Activated CD4-positive, alpha-beta memory T cell treated with anti-CD3 and anti-CD28 coated beads for 36 hours (primary cell): ENCODE data around the gene PSMG2. TPM values are rescaled to one million over a fixed set of nuclear protein-coding genes. Genes with fewer than 3 reads are reported as not detected.

ENCODE experiments used
- CTCF ChIA-PET: fragments of 350-600 bp; sonication (Branson Sonifier 250); formaldehyde crosslinking; loops from one replicate; lab custom pipeline; 2021; ENCODE audit warnings: antibody characterized with exemption, inconsistent platforms; lab: Charles Lee
- POLR2A ChIA-PET: fragments of 350-600 bp; sonication (Branson Sonifier 250); formaldehyde crosslinking; loops from one replicate; lab custom pipeline; 2021; ENCODE audit warnings: antibody characterized with exemption; lab: Charles Lee
- DNase-seq: peaks from one replicate; pipeline ENCODE4 v3.0.0-alpha.2; 2020
- H3K27ac Mint-ChIP-seq: one replicate; pipeline ENCODE4 v1.8.0; 2021; ENCODE audit warnings: mixed read lengths
- H3K27me3 Mint-ChIP-seq: one replicate; pipeline ENCODE4 v1.8.0; 2021; ENCODE audit warnings: mixed read lengths
- H3K36me3 Mint-ChIP-seq: one replicate; pipeline ENCODE4 v1.8.0; 2021; ENCODE audit warnings: mixed read lengths
- H3K4me1 Mint-ChIP-seq: one replicate; pipeline ENCODE4 v1.8.0; 2021; ENCODE audit warnings: low read depth, mixed read lengths
- H3K4me3 Mint-ChIP-seq: one replicate; pipeline ENCODE4 v1.8.0; 2021; ENCODE audit warnings: mild to moderate bottlenecking, mixed read lengths
- H3K9me3 Mint-ChIP-seq: one replicate; pipeline ENCODE4 v1.8.0; 2021; ENCODE audit warnings: mixed read lengths
- intact Hi-C: fragments of 100-400 bp; cut with micrococcal nuclease; formaldehyde crosslinking; loops from one replicate; pipeline ENCODE4 v1.15.1; 2023
- total RNA-seq, 2 experiments: library from RNA; stranded (reverse); gene quantifications; one replicate each; pipeline ENCODE4 v1.2.3, GENCODE V29; 2021

PSMG2 gene
- total RNA-seq, 2 experiments from 2014 or later, result 112 to 119 TPM

DNA sequence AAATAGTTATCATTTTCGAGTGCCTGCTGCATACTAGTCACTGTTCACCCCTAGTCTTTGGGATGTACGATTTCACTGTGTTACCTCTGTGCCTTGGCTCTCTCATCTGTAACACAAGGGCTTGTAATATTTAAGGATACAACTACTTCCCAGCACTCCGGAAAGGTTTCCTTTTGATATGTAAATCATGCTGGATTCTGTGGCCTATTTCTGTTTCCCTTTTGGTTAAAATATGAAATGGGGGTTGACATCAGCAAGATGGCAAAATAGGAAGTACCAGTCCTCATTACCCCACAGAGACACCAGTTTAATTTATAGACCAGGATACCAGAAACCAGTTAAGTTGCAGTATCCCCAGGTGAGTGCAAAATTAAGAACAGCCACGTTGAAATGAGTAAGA is 23.5 kb downstream of the PSMG2 start:
- CTCF ChIA-PET, result interaction anchor here (0.6 to 10.3 kb wide), 25 partner anchors 8 to 433 kb away, joined by 3 to 150 read pairs (median 5); partner anchors contain the start of genes CEP192, CEP76 and PSMG2
- no peaks in the 10 kb centered on the region for H3K27me3 Mint-ChIP-seq
- POLR2A ChIA-PET, result no interaction called here
- peaks cover 7% of the 10 kb centered on the region for H3K4me1 Mint-ChIP-seq
- H3K9me3 Mint-ChIP-seq, result no peaks in the 10 kb centered on the region
- no peak overlapping the region for H3K27ac Mint-ChIP-seq
- intact Hi-C loops, result loop anchor here (10.0 kb wide), 1 partner anchor 428 kb away; no protein-coding TSS in a partner anchor
- no peak overlapping the region for H3K4me3 Mint-ChIP-seq
- DNase-seq, result no peak
- peaks cover 16% of the 10 kb centered on the region for H3K36me3 Mint-ChIP-seq

DNA sequence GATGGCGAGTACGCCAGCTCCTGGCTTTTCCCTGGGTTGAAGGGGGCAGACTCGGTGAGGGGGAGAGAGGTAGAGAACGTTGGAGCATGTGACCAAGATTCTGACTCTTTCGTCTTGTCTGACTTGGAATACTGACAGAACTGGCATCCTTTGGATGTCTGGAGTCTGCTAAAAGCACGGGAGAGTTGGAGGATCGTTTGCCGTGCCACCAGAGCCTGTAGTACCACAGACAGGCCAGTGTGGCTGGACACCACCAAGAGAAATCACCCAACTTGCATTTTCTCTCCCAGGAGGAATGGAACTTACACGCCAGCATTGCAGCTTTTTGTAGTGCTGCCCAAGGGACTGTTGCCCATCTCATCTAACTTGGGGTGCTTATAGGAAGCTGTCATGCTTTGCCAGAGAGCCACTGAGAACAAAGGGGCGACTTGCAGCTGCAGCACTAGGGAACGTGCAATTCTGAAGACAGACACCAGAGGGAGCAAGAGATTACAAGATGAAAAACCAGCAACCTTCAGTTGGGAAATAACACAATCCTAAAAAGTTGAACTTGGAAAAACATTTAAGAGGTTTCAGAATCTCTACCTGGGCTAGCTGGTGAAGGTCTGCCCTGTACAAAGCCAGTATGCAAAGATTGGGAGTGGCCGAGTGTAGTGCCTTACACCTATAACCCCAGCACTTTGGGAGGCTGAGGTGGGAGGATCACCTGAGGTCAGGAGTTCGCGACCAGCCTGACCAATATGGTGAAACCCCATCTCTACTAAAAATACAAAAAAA is 24.1 kb downstream of the PSMG2 start:
- Mint-ChIP-seq H3K4me1 (peaks cover 1% of the 10 kb centered on the region), H3K9me3 (no peaks in the 10 kb centered on the region), H3K4me3 (no peak overlapping the region), H3K27ac (no peak overlapping the region), H3K36me3 (peaks cover 13% of the 10 kb centered on the region), H3K27me3 (no peaks in the 10 kb centered on the region)
- intact Hi-C loops, result loop anchor here (1.0 to 10.0 kb wide), 3 partner anchors 167 to 428 kb away; no protein-coding TSS in a partner anchor
- ChIA-PET CTCF (interaction anchor here (0.6 to 10.3 kb wide), 31 partner anchors 8 to 433 kb away, joined by 3 to 150 read pairs (median 4); partner anchors contain the start of genes CEP192, CEP76, PSMG2 and PTPN2), POLR2A (interaction anchor here (1.0 kb wide), 1 partner anchor 164 kb away, joined by 3 read pairs; no protein-coding TSS in a partner anchor)
- peak; percentile 43 for DNase-seq

DNA sequence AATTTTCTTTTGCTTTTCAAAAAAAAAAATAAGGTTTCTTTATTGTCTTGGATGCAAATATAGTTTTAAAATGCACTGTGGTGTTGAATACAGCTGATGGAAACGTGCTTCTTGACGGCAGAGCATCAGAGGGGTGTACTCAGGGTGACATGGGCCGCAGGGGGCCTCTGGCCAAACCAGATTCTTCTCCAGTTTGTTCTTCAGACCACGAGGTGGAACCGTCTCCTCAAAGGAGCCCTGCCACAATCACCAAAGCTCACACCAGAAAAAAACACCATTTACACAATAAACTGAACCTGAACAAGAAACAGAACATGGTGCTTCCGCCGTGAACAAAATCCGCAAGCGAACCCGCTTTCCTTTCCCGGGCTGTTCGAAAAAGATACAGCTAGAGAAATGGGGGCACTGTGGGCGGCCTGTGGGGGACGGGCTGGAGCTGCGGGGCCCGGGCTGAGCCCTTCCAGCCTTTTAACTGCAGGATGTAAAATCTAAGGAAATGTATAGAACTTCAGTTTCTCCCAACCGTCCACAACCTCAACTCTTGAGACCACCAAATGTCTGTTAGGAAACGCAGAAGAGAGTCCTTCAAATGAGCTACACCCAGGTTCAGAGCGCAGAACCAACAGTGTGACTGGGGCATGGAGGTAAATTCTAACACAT is 34.5 kb downstream of the PSMG2 start:
- intact Hi-C loops, result no loop called here
- Mint-ChIP-seq H3K4me3 (no peak overlapping the region), H3K4me1 (peaks cover 4% of the 10 kb centered on the region), H3K27ac (no peak overlapping the region), H3K36me3 (no peaks in the 10 kb centered on the region), H3K27me3 (no peaks in the 10 kb centered on the region), H3K9me3 (no peaks in the 10 kb centered on the region)
- CTCF ChIA-PET, result interaction anchor here (0.6 to 2.5 kb wide), 3 partner anchors 16 to 197 kb away, joined by 3 to 8 read pairs (median 3); no protein-coding TSS in a partner anchor
- no peak for DNase-seq
- POLR2A ChIA-PET, result interaction anchor here (0.8 kb wide), 1 partner anchor 34 kb away, joined by 4 read pairs; no protein-coding TSS in a partner anchor

GRCh38 chr18:12741351-12741750 is 38.5 kb downstream of the PSMG2 start:
- no peaks in the 10 kb centered on the region for H3K27me3 Mint-ChIP-seq
- peak; percentile 18 for DNase-seq
- intact Hi-C loops, result no loop called here
- H3K4me3 Mint-ChIP-seq, result no peak overlapping the region
- no peaks in the 10 kb centered on the region for H3K36me3 Mint-ChIP-seq
- CTCF ChIA-PET, result interaction anchor here (0.7 to 2.3 kb wide), 3 partner anchors 14 to 193 kb away, joined by 4 to 7 read pairs (median 7); no protein-coding TSS in a partner anchor
- H3K27ac Mint-ChIP-seq, result no peak overlapping the region
- POLR2A ChIA-PET, result no interaction called here
- peaks cover 4% of the 10 kb centered on the region for H3K4me1 Mint-ChIP-seq
- no peaks in the 10 kb centered on the region for H3K9me3 Mint-ChIP-seq

- Mint-ChIP-seq H3K4me1 (peaks cover 4% of the 10 kb centered on the region), H3K36me3 (no peaks in the 10 kb centered on the region), H3K27ac (no peak overlapping the region), H3K27me3 (no peaks in the 10 kb centered on the region), H3K4me3 (no peak overlapping the region), H3K9me3 (no peaks in the 10 kb centered on the region)
- no peak for DNase-seq
- POLR2A ChIA-PET, result no interaction called here
- CTCF ChIA-PET, result interaction anchor here (2.3 to 4.5 kb wide), 4 partner anchors 16 to 193 kb away, joined by 7 to 51 read pairs (median 17); partner anchors contain the start of gene PTPN2
- intact Hi-C loops, result no loop called here
Observed at GRCh38 chr18:12742453-12742852, 39.6 kb downstream of the PSMG2 start.

GRCh38 chr18:12744103-12744502 is 41.3 kb downstream of the PSMG2 start:
- no peaks in the 10 kb centered on the region for H3K9me3 Mint-ChIP-seq
- H3K4me3 Mint-ChIP-seq, result no peak overlapping the region
- ChIA-PET POLR2A (interaction anchor here (1.0 kb wide), 1 partner anchor 139 kb away, joined by 4 read pairs; no protein-coding TSS in a partner anchor), CTCF (interaction anchor here (0.6 to 4.5 kb wide), 12 partner anchors 17 to 381 kb away, joined by 3 to 51 read pairs (median 4); partner anchors contain the start of gene PTPN2)
- no peaks in the 10 kb centered on the region for H3K27me3 Mint-ChIP-seq
- H3K27ac Mint-ChIP-seq, result no peak overlapping the region
- no peak for DNase-seq
- H3K36me3 Mint-ChIP-seq, result no peaks in the 10 kb centered on the region
- intact Hi-C loops, result loop anchor here (1.0 kb wide), 2 partner anchors 149 to 190 kb away; no protein-coding TSS in a partner anchor
- H3K4me1 Mint-ChIP-seq, result peaks cover 4% of the 10 kb centered on the region

GRCh38 chr18:12745095-12745795 is 42.4 kb downstream of the PSMG2 start:
- CTCF ChIA-PET, result interaction anchor here (0.6 to 4.5 kb wide), 9 partner anchors 18 to 415 kb away, joined by 3 to 51 read pairs (median 6); partner anchors contain the start of gene PTPN2
- intact Hi-C loops, result no loop called here
- no peak overlapping the region for H3K4me3 Mint-ChIP-seq
- no peak for DNase-seq
- no peaks in the 10 kb centered on the region for H3K27me3 Mint-ChIP-seq
- peaks cover 10% of the 10 kb centered on the region for H3K4me1 Mint-ChIP-seq
- POLR2A ChIA-PET, result no interaction called here
- no peaks in the 10 kb centered on the region for H3K9me3 Mint-ChIP-seq
- H3K27ac Mint-ChIP-seq, result no peak overlapping the region
- no peaks in the 10 kb centered on the region for H3K36me3 Mint-ChIP-seq

DNA sequence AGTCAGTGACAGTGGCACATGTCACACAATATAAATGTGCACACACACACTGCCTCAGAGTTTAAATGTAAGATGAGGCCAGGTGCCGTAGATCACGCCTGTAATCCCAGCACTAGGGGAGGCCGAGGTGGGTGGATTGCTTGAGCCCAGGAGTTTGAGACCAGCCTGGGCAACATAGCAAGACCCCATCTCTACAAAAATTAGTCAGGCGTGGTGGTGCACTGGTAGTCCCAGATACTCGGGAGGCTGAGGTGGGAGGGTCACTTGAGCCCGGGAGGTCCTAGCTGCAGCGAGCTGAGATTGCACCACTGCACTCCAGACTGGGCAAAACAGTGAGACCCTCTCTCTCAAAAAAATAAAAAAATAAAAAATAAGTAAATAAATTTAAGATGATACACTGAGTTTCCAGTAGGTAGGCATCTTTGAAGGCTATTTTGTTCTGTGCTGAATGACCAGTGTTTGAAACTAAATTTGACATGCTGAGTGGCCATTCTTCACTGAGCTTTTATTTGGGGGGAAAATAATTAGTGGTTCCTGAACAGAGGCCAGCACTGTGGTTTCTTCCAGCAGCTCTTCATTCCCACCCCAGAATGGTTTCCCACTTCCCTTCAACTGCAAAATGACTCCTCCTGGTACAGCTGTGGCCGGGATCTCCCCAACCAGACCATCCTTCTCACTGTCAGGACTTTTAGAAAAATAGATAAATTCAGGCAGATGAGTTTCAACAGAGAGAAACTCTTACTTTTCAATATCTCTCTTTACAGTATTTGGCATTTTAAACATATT is 44.9 kb downstream of the PSMG2 start:
- Mint-ChIP-seq H3K36me3 (no peaks in the 10 kb centered on the region), H3K27me3 (no peaks in the 10 kb centered on the region), H3K27ac (no peak overlapping the region), H3K4me3 (no peak overlapping the region), H3K4me1 (peaks cover 11% of the 10 kb centered on the region), H3K9me3 (no peaks in the 10 kb centered on the region)
- POLR2A ChIA-PET, result no interaction called here
- DNase-seq, result no peak
- CTCF ChIA-PET, result interaction anchor here (0.9 to 2.0 kb wide), 4 partner anchors 27 to 262 kb away, joined by 3 to 7 read pairs (median 4); no protein-coding TSS in a partner anchor
- intact Hi-C loops, result no loop called here

DNA sequence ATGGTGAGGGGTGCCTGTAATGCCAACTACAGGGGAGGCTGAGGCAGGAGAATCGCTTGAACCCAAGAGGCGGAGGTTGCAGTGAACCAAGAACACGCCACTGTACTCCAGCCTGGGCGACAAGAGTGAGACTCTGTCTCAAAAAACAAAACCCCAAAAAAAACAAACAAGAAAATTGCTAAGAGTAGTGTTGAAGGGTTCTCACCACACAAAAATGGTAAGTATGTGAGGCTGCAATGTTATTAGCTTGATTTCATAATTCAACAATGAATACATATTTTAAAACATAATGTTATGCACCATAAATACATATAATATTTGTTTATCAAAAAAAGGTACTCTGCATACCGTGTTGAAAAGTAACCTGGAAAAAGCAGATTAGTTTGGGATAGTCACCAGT is 45.8 kb downstream of the PSMG2 start:
- intact Hi-C loops, result no loop called here
- Mint-ChIP-seq H3K4me3 (no peak overlapping the region), H3K36me3 (no peaks in the 10 kb centered on the region), H3K27ac (no peak overlapping the region), H3K4me1 (peaks cover 11% of the 10 kb centered on the region), H3K27me3 (no peaks in the 10 kb centered on the region), H3K9me3 (no peaks in the 10 kb centered on the region)
- no peak for DNase-seq
- ChIA-PET POLR2A (interaction anchor here (0.6 kb wide), 1 partner anchor 229 kb away, joined by 3 read pairs; no protein-coding TSS in a partner anchor), CTCF (interaction anchor here (0.9 to 2.0 kb wide), 2 partner anchors 145 to 186 kb away, joined by 3 to 7 read pairs; no protein-coding TSS in a partner anchor)

DNA sequence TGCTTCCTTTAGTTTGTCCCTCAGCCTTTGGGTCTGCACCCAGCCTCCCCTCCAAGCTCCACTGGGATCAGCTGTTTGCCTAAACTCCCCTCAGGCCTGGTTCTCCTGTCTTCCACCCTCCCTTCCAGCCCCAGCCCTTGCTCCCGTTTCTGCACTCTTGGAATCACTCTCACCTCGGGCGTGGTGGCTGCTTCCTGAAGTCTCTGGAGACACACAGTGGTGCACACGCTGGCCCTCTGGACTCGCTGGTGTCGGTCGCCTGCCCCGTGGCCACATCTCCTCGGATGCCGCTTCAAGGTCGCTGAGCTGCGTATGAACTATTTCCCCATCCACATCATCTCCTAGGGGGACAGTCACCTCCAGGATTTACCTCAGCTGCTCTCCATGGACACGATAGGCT is 46.3 kb downstream of the PSMG2 start:
- DNase-seq, result no peak
- H3K27me3 Mint-ChIP-seq, result no peaks in the 10 kb centered on the region
- peaks cover 11% of the 10 kb centered on the region for H3K4me1 Mint-ChIP-seq
- ChIA-PET CTCF (interaction anchor here (0.9 to 2.0 kb wide), 3 partner anchors 12 to 185 kb away, joined by 3 to 7 read pairs (median 5); no protein-coding TSS in a partner anchor), POLR2A (no interaction called here)
- no peak overlapping the region for H3K4me3 Mint-ChIP-seq
- H3K9me3 Mint-ChIP-seq, result no peaks in the 10 kb centered on the region
- intact Hi-C loops, result no loop called here
- H3K27ac Mint-ChIP-seq, result no peak overlapping the region
- H3K36me3 Mint-ChIP-seq, result no peaks in the 10 kb centered on the region
